Sigmoid colon (tissue), 7 donors: ENCODE data around the gene PRMT5. TPM values are rescaled to one million over a fixed set of nuclear protein-coding genes. Genes with fewer than 3 reads are reported as not detected.

ENCODE experiments used
- DNase-seq: peaks from one replicate; pipeline ENCODE4 v3.0.0-alpha.2; 2019
- H3K27ac ChIP-seq, 4 donors: fragments of 200-600 bp; sonication (generic); one replicate each; pipeline ENCODE4 v1.5.1; 2016 to 2019; ENCODE audit warnings: mild to moderate bottlenecking in 1 of 4
- H3K27me3 ChIP-seq, 3 donors: fragments of 200-600 bp; sonication (generic); one replicate each; pipeline ENCODE4 v1.5.1; 2019; ENCODE audit warnings: mild to moderate bottlenecking in 1 of 3
- H3K36me3 ChIP-seq, 4 donors: fragments of 200-600 bp; sonication (generic); one replicate each; pipeline ENCODE4 v1.5.1; 2016 to 2019
- H3K4me1 ChIP-seq, 4 donors: fragments of 200-600 bp; sonication (generic); one replicate each; pipeline ENCODE4 v1.5.1; 2017 to 2019
- H3K4me3 ChIP-seq, 4 donors: fragments of 200-600 bp; sonication (generic); one replicate each; pipeline ENCODE4 v1.5.1; 2017 to 2019; ENCODE audit warnings: mild to moderate bottlenecking in 2 of 4, moderate library complexity in 1 of 4
- H3K9me3 ChIP-seq, 4 donors: fragments of 200-600 bp in 3 of 4; sonication (generic) in 3 of 4; one replicate each; pipeline versions ENCODE4 v1.5.1 to v1.6.1; 2013 to 2019
- CTCF ChIP-seq, 4 experiments: fragments of 450-650 bp in 3 of 4; fragments of 200-600 bp in 1 of 4; IDR thresholded peaks; one replicate each; pipeline ENCODE4 v1.5.1; 2016 to 2019; ENCODE audit warnings: antibody characterized with exemption in 4 of 4, mild to moderate bottlenecking in 3 of 4, moderate library complexity in 2 of 4
- EP300 ChIP-seq, 4 donors: sonication (generic); formaldehyde crosslinking; IDR thresholded peaks; one replicate each; pipeline ENCODE4 v1.6.1; 2017; ENCODE audit warnings: antibody characterized with exemption in 4 of 4
- POLR2A ChIP-seq, 2 donors: fragments of 450-650 bp; IDR thresholded peaks; one replicate each; pipeline ENCODE4 v1.6.1; 2016; ENCODE audit warnings: antibody characterized with exemption in 2 of 2, mild to moderate bottlenecking in 2 of 2, moderate library complexity in 2 of 2
- POLR2AphosphoS5 ChIP-seq, 4 donors: sonication (generic); formaldehyde crosslinking; IDR thresholded peaks; one replicate each; pipeline ENCODE4 v1.6.1; 2017; ENCODE audit warnings: antibody characterized with exemption in 4 of 4
- WGBS, 2 donors: extraction: QIAGEN DNeasy Blood & Tissue Kit; methylation state at CpG; one replicate each; pipeline ENCODE4 v1.1.7; 2013; 5-methylcytosine and 5-hydroxymethylcytosine counted together
- intact Hi-C: fragments of 100-400 bp; cut with DNase I; formaldehyde crosslinking; loops from one replicate; pipeline ENCODE4 v1.15.1; 2023
- polyA plus RNA-seq, 3 donors: library from polyadenylated mRNA; stranded (reverse); fragments of 200-250 nt; gene quantifications; one replicate each; pipeline ENCODE4 v1.2.3, GENCODE V29; 2013
- total RNA-seq, 4 donors: library from RNA; depleted of rRNA; stranded (reverse); fragments of >200 nt; gene quantifications; one replicate each; pipeline ENCODE4 v1.1.0, GENCODE V29; 2016
- donor health status: healthy with polysubstance abuse.
- donor health status: Bipolar disorder and iron deficiency.
- donor health status: healthy.

The PRMT5 gene
- total and polyA plus RNA-seq, 7 donors = 33.3 to 66.7 (median 53.3) TPM

- Histone ChIP-seq H3K4me3 (no peak overlapping the region), H3K4me1 (peaks cover 0 to 5% (median under 1%) of the 10 kb centered on the region in 4 donors), H3K27me3 (no peaks in the 10 kb centered on the region), H3K36me3 (no peaks in the 10 kb centered on the region), H3K27ac (no peak overlapping the region), H3K9me3 (no peaks in the 10 kb centered on the region)
- 75 to 91% methylated on average over 1 of the region's 1 CpG for WGBS, 2 donors
- intact Hi-C loops = no loop called here
- no peak for DNase-seq
- TF ChIP-seq CTCF (IDR thresholded peaks at IDR 0.05) (no peak), POLR2AphosphoS5 (IDR thresholded peaks at IDR 0.05) (no peak), POLR2A (IDR thresholded peaks at IDR 0.05) (no peak), EP300 (IDR thresholded peaks at IDR 0.05) (no peak)
Measured at GRCh38 chr14:22935156-22935555, 6.0 kb upstream of the PRMT5 start.

- WGBS, 2 donors = 35 to 79% methylated on average over 3 of the region's 3 CpGs
- intact Hi-C loops = no loop called here
Measured at GRCh38 chr14:22932146-22932545, 3.0 kb upstream of the PRMT5 start.

DNA sequence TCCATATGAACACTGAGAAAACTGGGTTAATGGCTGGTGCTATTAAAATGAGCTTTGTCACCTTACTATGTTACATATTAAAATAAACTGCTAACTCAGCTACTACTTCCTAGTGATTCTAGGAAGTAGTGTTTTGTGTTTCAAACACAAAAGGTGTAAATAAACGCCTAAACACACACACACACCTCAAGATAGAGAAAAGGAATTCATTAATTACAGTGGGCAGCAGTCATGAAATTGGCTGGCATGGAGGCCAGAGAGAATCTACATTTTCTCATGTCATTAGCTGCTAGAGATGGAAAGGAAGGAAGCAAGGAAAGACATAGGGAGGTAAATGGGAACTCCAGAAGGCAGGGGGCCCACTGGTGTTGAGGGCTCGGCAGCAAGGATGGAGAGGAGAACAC is 787 bp upstream of the PRMT5 start:
- peaks cover under 1 to 20% (median 8%) of the 10 kb centered on the region in 4 donors for H3K36me3 ChIP-seq
- H3K27me3 ChIP-seq = no peaks in the 10 kb centered on the region
- peaks cover 0 to 21% (median 16%) of the 10 kb centered on the region in 4 donors for H3K4me1 ChIP-seq
- no peaks in the 10 kb centered on the region for H3K9me3 ChIP-seq
- DNase-seq = no peak
- no peak for TF ChIP-seq POLR2AphosphoS5 (IDR thresholded peaks at IDR 0.05)
- no peak for TF ChIP-seq EP300 (IDR thresholded peaks at IDR 0.05)
- TF ChIP-seq POLR2A (IDR thresholded peaks at IDR 0.05) = no peak
- no peak for TF ChIP-seq CTCF (IDR thresholded peaks at IDR 0.05)
- H3K4me3 ChIP-seq = peak overlapping the region; percentile 23 to 90 (median 76)
- WGBS, 2 donors = 4% methylated on average over 2 of the region's 2 CpGs
- intact Hi-C loops = loop anchor here (2.0 to 10.0 kb wide), 3 partner anchors 27 to 375 kb away; partner anchors contain the start of genes AJUBA, BCL2L2, HAUS4 and PPP1R3E
- peak overlapping the region; percentile 87 to 97 (median 94) for H3K27ac ChIP-seq

More at GRCh38 chr14:22932146-22932545, 3.0 kb upstream of the PRMT5 start:
- Histone ChIP-seq H3K4me1 (peaks cover 0 to 21% (median 16%) of the 10 kb centered on the region in 4 donors), H3K9me3 (no peaks in the 10 kb centered on the region), H3K27ac (no peak overlapping the region), H3K27me3 (no peaks in the 10 kb centered on the region), H3K4me3 (no peak overlapping the region), H3K36me3 (no peaks in the 10 kb centered on the region)
- no peak for TF ChIP-seq POLR2A (IDR thresholded peaks at IDR 0.05)
- TF ChIP-seq POLR2AphosphoS5 (IDR thresholded peaks at IDR 0.05) = no peak
- TF ChIP-seq EP300 (IDR thresholded peaks at IDR 0.05) = no peak
- TF ChIP-seq CTCF (IDR thresholded peaks at IDR 0.05) = no peak
- no peak for DNase-seq

- H3K27ac ChIP-seq = peak overlapping the region; percentile 87 to 97 (median 94)
- no peak for TF ChIP-seq POLR2AphosphoS5 (IDR thresholded peaks at IDR 0.05)
- no peak for TF ChIP-seq EP300 (IDR thresholded peaks at IDR 0.05)
- TF ChIP-seq POLR2A (IDR thresholded peaks at IDR 0.05) = no peak
- no peak for TF ChIP-seq CTCF (IDR thresholded peaks at IDR 0.05)
- H3K4me3 ChIP-seq = peak overlapping the region; percentile 75 to 91 (median 83)
- no peaks in the 10 kb centered on the region for H3K27me3 ChIP-seq
- H3K9me3 ChIP-seq = no peaks in the 10 kb centered on the region
- no peak for DNase-seq
- peaks cover 15 to 35% (median 21%) of the 10 kb centered on the region in 4 donors for H3K36me3 ChIP-seq
- H3K4me1 ChIP-seq = peaks cover 0 to 21% (median 16%) of the 10 kb centered on the region in 4 donors
- intact Hi-C loops = loop anchor here (2.0 to 10.0 kb wide), 2 partner anchors 54 to 376 kb away; partner anchors contain the start of genes AJUBA, BCL2L2 and PPP1R3E
- 6 to 7% methylated on average over 12 of the region's 12 CpGs for WGBS, 2 donors
Measured at GRCh38 chr14:22928237-22929103, 706 bp downstream of the PRMT5 start.
